Effector memory CD8-positive, alpha-beta T cell (primary cell): Measurements from ENCODE around the gene CDC42BPA.

Source experiments
- ATAC-seq: fragments of 150-1000 bp; cut with Tn5 transposase; replicated peaks from 2 replicates; pipeline ENCODE4 v1.10.0; 2021; ENCODE audit warnings: mild to moderate bottlenecking, moderate library complexity
- DNase-seq, 3 experiments: peaks; one replicate each; pipeline ENCODE4 v3.0.0; 2021
- H3K27ac Mint-ChIP-seq, 2 donors: one replicate each; pipeline ENCODE4 v1.8.0; 2022; ENCODE audit warnings: mild to moderate bottlenecking in 2 of 2, mixed read lengths in 2 of 2, moderate library complexity in 2 of 2
- H3K27me3 Mint-ChIP-seq, 2 donors: one replicate each; pipeline ENCODE4 v1.8.0; 2022; ENCODE audit warnings: mixed read lengths in 2 of 2
- H3K36me3 Mint-ChIP-seq: one replicate; pipeline ENCODE4 v1.8.0; 2022; ENCODE audit warnings: mild to moderate bottlenecking, moderate library complexity, mixed read lengths; ENCODE audit not compliant: insufficient read depth
- H3K4me1 Mint-ChIP-seq, 2 donors: one replicate each; pipeline ENCODE4 v1.8.0; 2022; ENCODE audit warnings: low read depth in 2 of 2, mixed read lengths in 2 of 2
- H3K4me3 Mint-ChIP-seq, 2 donors: one replicate each; pipeline ENCODE4 v1.8.0; 2022; ENCODE audit warnings: mild to moderate bottlenecking in 2 of 2, mixed read lengths in 2 of 2, moderate library complexity in 2 of 2
- H3K9me3 Mint-ChIP-seq, 2 donors: one replicate each; pipeline ENCODE4 v1.8.0; 2022; ENCODE audit warnings: mixed read lengths in 2 of 2

The CDC42BPA gene

GRCh38 chr1:227073786-227074185 lies 244.5 kb downstream of the CDC42BPA start:
- H3K4me1 Mint-ChIP-seq: no peaks in the 10 kb centered on the region
- H3K27me3 Mint-ChIP-seq: peaks cover 9 to 22% of the 10 kb centered on the region in 2 donors
- ATAC-seq: no peak
- no peaks in the 10 kb centered on the region for H3K36me3 Mint-ChIP-seq
- DNase-seq: no peak
- H3K9me3 Mint-ChIP-seq: no peaks in the 10 kb centered on the region
- no peak overlapping the region for H3K4me3 Mint-ChIP-seq
- H3K27ac Mint-ChIP-seq: no peak overlapping the region

GRCh38 chr1:227072991-227073390 lies 245.3 kb downstream of the CDC42BPA start:
- H3K27ac Mint-ChIP-seq: no peak overlapping the region
- H3K36me3 Mint-ChIP-seq: no peaks in the 10 kb centered on the region
- DNase-seq: no peak
- no peak overlapping the region for H3K4me3 Mint-ChIP-seq
- H3K27me3 Mint-ChIP-seq: peaks cover 9 to 18% of the 10 kb centered on the region in 2 donors
- no peak for ATAC-seq
- H3K9me3 Mint-ChIP-seq: no peaks in the 10 kb centered on the region
- H3K4me1 Mint-ChIP-seq: no peaks in the 10 kb centered on the region

GRCh38 chr1:227071895-227072587 lies 246.3 kb downstream of the CDC42BPA start:
- Mint-ChIP-seq H3K36me3 (no peaks in the 10 kb centered on the region), H3K4me1 (no peaks in the 10 kb centered on the region), H3K4me3 (no peak overlapping the region), H3K27ac (no peak overlapping the region), H3K27me3 (peaks cover 13 to 19% of the 10 kb centered on the region in 2 donors), H3K9me3 (no peaks in the 10 kb centered on the region)
- ATAC-seq (no peak), DNase-seq (no peak)

GRCh38 chr1:227070638-227071285 lies 247.5 kb downstream of the CDC42BPA start:
- no peaks in the 10 kb centered on the region for H3K36me3 Mint-ChIP-seq
- DNase-seq (no peak), ATAC-seq (no peak)
- H3K4me3 Mint-ChIP-seq: no peak overlapping the region
- H3K9me3 Mint-ChIP-seq: no peaks in the 10 kb centered on the region
- no peak overlapping the region for H3K27ac Mint-ChIP-seq
- peaks cover 18 to 21% of the 10 kb centered on the region in 2 donors for H3K27me3 Mint-ChIP-seq
- no peaks in the 10 kb centered on the region for H3K4me1 Mint-ChIP-seq

DNA sequence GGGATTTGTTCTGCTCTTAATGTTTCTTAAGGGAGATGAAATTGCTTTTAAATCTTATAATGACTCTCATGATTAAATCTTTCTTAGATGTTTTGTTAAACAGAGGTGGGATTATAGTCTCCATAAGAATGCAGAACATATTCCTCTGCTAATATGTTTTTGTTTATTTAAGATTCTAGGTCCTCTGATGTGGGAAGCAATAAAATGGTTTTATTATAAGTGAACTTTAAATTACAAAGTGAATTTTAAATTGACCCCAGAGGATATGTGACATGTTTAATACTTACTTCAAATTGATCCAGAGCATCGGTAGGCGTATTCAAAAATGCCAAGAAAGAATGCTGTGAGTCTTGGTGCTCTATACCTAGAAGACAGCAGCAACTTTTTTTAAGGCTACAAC lies 248.8 kb downstream of the CDC42BPA start:
- Mint-ChIP-seq H3K36me3 (no peaks in the 10 kb centered on the region), H3K9me3 (no peaks in the 10 kb centered on the region), H3K4me1 (no peaks in the 10 kb centered on the region), H3K4me3 (no peak overlapping the region), H3K27me3 (peaks cover 30 to 33% of the 10 kb centered on the region in 2 donors), H3K27ac (no peak overlapping the region)
- ATAC-seq (no peak), DNase-seq (no peak)

DNA sequence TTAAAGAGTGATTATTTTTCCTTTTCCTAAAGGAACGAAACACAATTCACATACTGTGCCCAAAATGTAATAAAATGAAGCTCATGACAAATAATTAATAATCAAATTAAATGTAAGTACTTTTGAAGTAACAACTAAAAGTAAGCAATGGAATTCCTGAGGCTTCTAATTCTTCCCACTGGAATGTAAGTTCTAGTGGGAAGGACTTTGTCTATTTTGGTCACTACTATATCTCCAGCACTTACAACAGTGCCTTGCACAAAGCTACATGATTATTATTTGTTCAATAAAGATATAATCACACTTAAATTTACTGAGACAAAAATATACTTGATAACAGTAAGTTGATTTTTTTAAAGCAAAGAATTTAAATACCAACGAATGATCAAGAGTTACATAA lies 249.4 kb downstream of the CDC42BPA start:
- DNase-seq (no peak), ATAC-seq (no peak)
- Mint-ChIP-seq H3K27ac (no peak overlapping the region), H3K27me3 (peaks cover 32 to 36% of the 10 kb centered on the region in 2 donors), H3K4me3 (no peak overlapping the region), H3K4me1 (no peaks in the 10 kb centered on the region), H3K9me3 (no peaks in the 10 kb centered on the region), H3K36me3 (no peaks in the 10 kb centered on the region)

DNA sequence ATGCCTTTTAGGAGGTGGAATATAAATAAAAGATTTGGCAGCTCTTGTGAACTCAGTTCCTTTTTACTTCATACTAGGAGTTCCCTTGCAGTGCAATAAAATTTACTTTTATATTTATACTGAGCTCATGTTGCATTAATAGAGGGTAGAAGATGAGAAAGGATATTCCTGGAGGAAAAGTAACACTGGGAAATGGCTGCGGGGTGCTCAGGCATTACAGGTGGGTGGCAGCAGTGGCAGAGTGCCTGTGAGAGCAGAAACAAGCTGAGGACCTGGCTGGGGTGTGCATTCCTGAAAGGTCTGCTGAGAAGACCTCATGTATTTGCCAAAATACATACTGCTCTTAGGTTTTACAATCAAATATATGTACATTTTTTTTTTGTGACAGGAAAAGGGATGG lies 251.3 kb downstream of the CDC42BPA start:
- DNase-seq (no peak), ATAC-seq (no peak)
- Mint-ChIP-seq H3K36me3 (no peaks in the 10 kb centered on the region), H3K4me1 (no peaks in the 10 kb centered on the region), H3K27me3 (peaks cover 38 to 40% of the 10 kb centered on the region in 2 donors), H3K4me3 (no peak overlapping the region), H3K9me3 (no peaks in the 10 kb centered on the region), H3K27ac (no peak overlapping the region)

- ATAC-seq (no peak), DNase-seq (no peak)
- H3K4me3 Mint-ChIP-seq: no peak overlapping the region
- H3K9me3 Mint-ChIP-seq: no peaks in the 10 kb centered on the region
- no peak overlapping the region for H3K27ac Mint-ChIP-seq
- H3K27me3 Mint-ChIP-seq: peaks cover 44 to 49% of the 10 kb centered on the region in 2 donors
- H3K36me3 Mint-ChIP-seq: no peaks in the 10 kb centered on the region
- no peaks in the 10 kb centered on the region for H3K4me1 Mint-ChIP-seq
Measured at GRCh38 chr1:227065311-227065710, 253.0 kb downstream of the CDC42BPA start.

GRCh38 chr1:227062306-227062705 lies 256.0 kb downstream of the CDC42BPA start:
- H3K36me3 Mint-ChIP-seq: no peaks in the 10 kb centered on the region
- no peak for DNase-seq
- no peak overlapping the region for H3K4me3 Mint-ChIP-seq
- H3K27me3 Mint-ChIP-seq: peaks cover 39 to 52% of the 10 kb centered on the region in 2 donors
- H3K27ac Mint-ChIP-seq: no peak overlapping the region
- no peaks in the 10 kb centered on the region for H3K9me3 Mint-ChIP-seq
- no peaks in the 10 kb centered on the region for H3K4me1 Mint-ChIP-seq
- no peak for ATAC-seq

GRCh38 chr1:227059076-227059475 lies 259.2 kb downstream of the CDC42BPA start:
- Mint-ChIP-seq H3K27me3 (peaks cover 13 to 29% of the 10 kb centered on the region in 2 donors), H3K4me3 (no peak overlapping the region), H3K4me1 (no peaks in the 10 kb centered on the region), H3K9me3 (no peaks in the 10 kb centered on the region), H3K27ac (no peak overlapping the region), H3K36me3 (no peaks in the 10 kb centered on the region)
- ATAC-seq: no peak
- no peak for DNase-seq

DNA sequence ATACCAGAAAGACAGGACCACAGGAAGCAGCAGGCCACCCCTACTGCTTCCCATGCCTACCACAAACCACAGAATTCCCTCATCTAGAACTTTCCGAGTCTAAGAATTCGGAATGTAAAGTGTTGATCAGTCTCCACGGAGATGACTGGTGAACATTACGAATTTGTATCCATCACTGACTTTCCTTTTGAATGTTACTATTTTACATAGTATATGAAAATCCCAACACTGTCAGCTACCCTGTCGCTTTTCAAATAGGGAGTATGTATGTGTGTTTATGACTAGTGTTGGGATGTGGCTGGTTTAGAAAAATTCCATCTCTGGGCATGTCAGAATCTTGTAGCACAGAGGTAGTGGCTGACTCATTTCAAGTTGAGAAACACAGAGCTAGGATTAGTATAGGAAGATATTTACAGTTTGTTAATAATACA lies 260.0 kb downstream of the CDC42BPA start:
- Mint-ChIP-seq H3K4me1 (no peaks in the 10 kb centered on the region), H3K36me3 (no peaks in the 10 kb centered on the region), H3K27me3 (peaks cover 13 to 29% of the 10 kb centered on the region in 2 donors), H3K4me3 (no peak overlapping the region), H3K9me3 (no peaks in the 10 kb centered on the region), H3K27ac (no peak overlapping the region)
- DNase-seq (no peak), ATAC-seq (no peak)

DNA sequence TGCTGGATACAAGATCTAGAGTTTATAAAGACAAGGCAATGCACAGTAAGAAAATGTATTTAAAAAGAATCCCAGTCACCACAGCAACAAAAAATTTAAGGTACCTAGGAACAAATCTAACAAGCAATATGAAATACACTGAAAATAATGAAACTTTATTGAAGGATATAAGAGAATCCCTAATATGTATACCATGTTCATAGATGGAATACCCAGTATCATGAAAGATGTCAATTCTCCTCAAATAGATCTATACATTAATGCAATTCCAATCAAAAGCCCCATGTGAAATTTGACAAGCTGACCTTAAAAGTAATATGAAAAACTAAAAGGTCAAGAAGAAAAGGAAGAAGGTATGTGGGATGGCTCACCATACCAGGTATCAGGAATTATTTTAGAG lies 269.0 kb downstream of the CDC42BPA start:
- ATAC-seq: no peak
- H3K4me3 Mint-ChIP-seq: no peak overlapping the region
- peaks cover 47 to 54% of the 10 kb centered on the region in 2 donors for H3K27me3 Mint-ChIP-seq
- no peaks in the 10 kb centered on the region for H3K36me3 Mint-ChIP-seq
- H3K4me1 Mint-ChIP-seq: no peaks in the 10 kb centered on the region
- DNase-seq: no peak
- H3K9me3 Mint-ChIP-seq: no peaks in the 10 kb centered on the region
- H3K27ac Mint-ChIP-seq: no peak overlapping the region

GRCh38 chr1:227043755-227044154 lies 274.5 kb downstream of the CDC42BPA start:
- no peak for DNase-seq
- Mint-ChIP-seq H3K4me3 (no peak overlapping the region), H3K4me1 (no peaks in the 10 kb centered on the region), H3K27ac (no peak overlapping the region), H3K9me3 (no peaks in the 10 kb centered on the region), H3K27me3 (peaks cover 43 to 61% of the 10 kb centered on the region in 2 donors), H3K36me3 (no peaks in the 10 kb centered on the region)
- ATAC-seq: no peak

DNA sequence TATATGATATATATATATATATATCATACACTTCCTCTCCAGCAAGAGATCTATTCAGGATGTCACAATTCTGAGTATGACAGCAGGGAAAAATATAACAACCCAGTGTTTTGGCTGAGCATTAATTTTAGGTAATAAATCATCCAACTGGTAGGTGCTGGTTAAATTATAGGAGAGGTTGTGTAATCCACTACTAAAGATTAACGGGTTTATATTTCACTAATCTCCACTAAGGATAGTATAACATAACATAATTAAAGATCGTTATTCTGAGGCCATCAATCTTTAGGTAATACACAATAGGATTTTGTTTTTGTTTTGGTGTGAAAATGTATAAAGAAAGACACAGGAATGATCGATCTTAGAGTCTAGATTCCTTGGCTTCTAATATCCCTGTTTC lies 276.0 kb downstream of the CDC42BPA start:
- Mint-ChIP-seq H3K36me3 (no peaks in the 10 kb centered on the region), H3K4me3 (no peak overlapping the region), H3K9me3 (no peaks in the 10 kb centered on the region), H3K4me1 (no peaks in the 10 kb centered on the region), H3K27ac (no peak overlapping the region), H3K27me3 (peaks cover 37 to 55% of the 10 kb centered on the region in 2 donors)
- DNase-seq (no peak), ATAC-seq (no peak)
